ENCODE data around the gene RAB25. TPM values are rescaled to one million over a fixed set of nuclear protein-coding genes. Genes with fewer than 3 reads are reported as not detected.

RAB25 gene
- total and polyA plus RNA-seq, 2 of the 13 experiments (the other 11 are each of a cell fraction or from before 2014, with no cell fraction given) = 0.20 to 0.22 TPM

- TF ChIP-seq, protein P1, sequence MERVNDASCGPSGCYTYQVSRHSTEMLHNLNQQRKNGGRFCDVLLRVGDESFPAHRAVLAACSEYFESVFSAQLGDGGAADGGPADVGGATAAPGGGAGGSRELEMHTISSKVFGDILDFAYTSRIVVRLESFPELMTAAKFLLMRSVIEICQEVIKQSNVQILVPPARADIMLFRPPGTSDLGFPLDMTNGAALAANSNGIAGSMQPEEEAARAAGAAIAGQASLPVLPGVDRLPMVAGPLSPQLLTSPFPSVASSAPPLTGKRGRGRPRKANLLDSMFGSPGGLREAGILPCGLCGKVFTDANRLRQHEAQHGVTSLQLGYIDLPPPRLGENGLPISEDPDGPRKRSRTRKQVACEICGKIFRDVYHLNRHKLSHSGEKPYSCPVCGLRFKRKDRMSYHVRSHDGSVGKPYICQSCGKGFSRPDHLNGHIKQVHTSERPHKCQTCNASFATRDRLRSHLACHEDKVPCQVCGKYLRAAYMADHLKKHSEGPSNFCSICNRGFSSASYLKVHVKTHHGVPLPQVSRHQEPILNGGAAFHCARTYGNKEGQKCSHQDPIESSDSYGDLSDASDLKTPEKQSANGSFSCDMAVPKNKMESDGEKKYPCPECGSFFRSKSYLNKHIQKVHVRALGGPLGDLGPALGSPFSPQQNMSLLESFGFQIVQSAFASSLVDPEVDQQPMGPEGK (CRISPR knock-in tag; IDR thresholded peaks at IDR 0.05) = peak; percentile 80
- TF ChIP-seq, protein P2, sequence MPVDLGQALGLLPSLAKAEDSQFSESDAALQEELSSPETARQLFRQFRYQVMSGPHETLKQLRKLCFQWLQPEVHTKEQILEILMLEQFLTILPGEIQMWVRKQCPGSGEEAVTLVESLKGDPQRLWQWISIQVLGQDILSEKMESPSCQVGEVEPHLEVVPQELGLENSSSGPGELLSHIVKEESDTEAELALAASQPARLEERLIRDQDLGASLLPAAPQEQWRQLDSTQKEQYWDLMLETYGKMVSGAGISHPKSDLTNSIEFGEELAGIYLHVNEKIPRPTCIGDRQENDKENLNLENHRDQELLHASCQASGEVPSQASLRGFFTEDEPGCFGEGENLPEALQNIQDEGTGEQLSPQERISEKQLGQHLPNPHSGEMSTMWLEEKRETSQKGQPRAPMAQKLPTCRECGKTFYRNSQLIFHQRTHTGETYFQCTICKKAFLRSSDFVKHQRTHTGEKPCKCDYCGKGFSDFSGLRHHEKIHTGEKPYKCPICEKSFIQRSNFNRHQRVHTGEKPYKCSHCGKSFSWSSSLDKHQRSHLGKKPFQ (CRISPR knock-in tag; IDR thresholded peaks at IDR 0.05; ENCODE audit: insufficient replicate concordance) = peak; percentile 88
- no peak for TF ChIP-seq NR0B2 (CRISPR knock-in tag; IDR thresholded peaks at IDR 0.05)
- TF ChIP-seq NR2C2 (CRISPR knock-in tag; IDR thresholded peaks at IDR 0.05; ENCODE audit: borderline replicate concordance) = no peak
- TF ChIP-seq ZNF891 (CRISPR knock-in tag; IDR thresholded peaks at IDR 0.05) = 0 out of 2 replicates have a peak, but pooled peaks have one; percentile 50
- no peak; the same call in 1 of the 2 replicates for TF ChIP-seq IRF9 (CRISPR knock-in tag; IDR thresholded peaks at IDR 0.05; ENCODE audit: borderline replicate concordance)
- TF ChIP-seq ZSCAN22 (CRISPR knock-in tag; IDR thresholded peaks at IDR 0.05) = no peak
- no peak for TF ChIP-seq YEATS2 (CRISPR knock-in tag; IDR thresholded peaks at IDR 0.05; ENCODE audit: borderline replicate concordance)
- no peak; the same call in 1 of the 2 replicates for TF ChIP-seq HIVEP1 (CRISPR knock-in tag; IDR thresholded peaks at IDR 0.05)
- TF ChIP-seq HOMEZ (CRISPR knock-in tag; IDR thresholded peaks at IDR 0.05; ENCODE audit: low read depth) = no peak
- no peak for TF ChIP-seq TOE1 (CRISPR knock-in tag; IDR thresholded peaks at IDR 0.05)
- TF ChIP-seq FOXA3 (CRISPR knock-in tag; IDR thresholded peaks at IDR 0.05) = 0 out of 2 replicates have a peak, but pooled peaks have one; percentile 6
- TF ChIP-seq ZNF607 (CRISPR knock-in tag; IDR thresholded peaks at IDR 0.05; ENCODE audit: borderline replicate concordance) = no peak
- no peak for TF ChIP-seq CHD4 (IDR thresholded peaks at IDR 0.05; ENCODE audit: borderline replicate concordance, low read length)
- peak; percentile 28; the same call in 1 of the 2 replicates for TF ChIP-seq ZMYM4 (CRISPR knock-in tag; IDR thresholded peaks at IDR 0.05)
- peak; percentile 26 for TF ChIP-seq HNRNPLL (IDR thresholded peaks at IDR 0.05; ENCODE audit: low read depth, low read length, poor library complexity, severe bottlenecking)
- TF ChIP-seq LRRFIP1 (CRISPR knock-in tag; conservative IDR thresholded peaks at IDR 0.05) = no peak
- no peak for TF ChIP-seq NPAS2 (CRISPR knock-in tag; IDR thresholded peaks at IDR 0.05; ENCODE audit: borderline replicate concordance)
- no peak for TF ChIP-seq TEAD3 (CRISPR knock-in tag; optimal IDR thresholded peaks at IDR 0.05; ENCODE audit: borderline replicate concordance)
Observed at GRCh38 chr1:156114101-156114918, 53.4 kb downstream of the RAB25 start, which contains the start of gene LMNA (continued).
